Measurements from ENCODE around the gene SRRT.

SRRT gene

GRCh38 chr7:100874577-100875355 lies at the start of gene SRRT:
Gene SRRT, plus strand, starts transcription at chr7:100875103. Its CDS starts 488 bp downstream, at chr7:100875591.
- Mint-ChIP-seq H3K27ac (peak within 1 kb of the TSS; percentile 97), H3K4me3 (peak within 1 kb of the TSS; percentile 97), H3K9me3 (no peaks in the 10 kb centered on the region), H3K4me1 (peaks cover 52% of the 10 kb centered on the region), H3K27me3 (no peaks in the 10 kb centered on the region), H3K36me3 (ENCODE audit: low read depth) (peaks cover 71% of the 10 kb centered on the region)
- ATAC-seq, result peak; percentile 91
- peak; percentile 99 for DNase-seq

GRCh38 chr7:100825215-100825671 lies 49.7 kb upstream of the SRRT start:
- Mint-ChIP-seq H3K27me3 (peaks cover 36% of the 10 kb centered on the region), H3K4me1 (peaks cover 19% of the 10 kb centered on the region), H3K9me3 (no peaks in the 10 kb centered on the region), H3K27ac (no peak overlapping the region), H3K4me3 (no peak overlapping the region), H3K36me3 (ENCODE audit: low read depth) (no peaks in the 10 kb centered on the region)
- ATAC-seq (no peak), DNase-seq (no peak)

- H3K9me3 Mint-ChIP-seq, result no peaks in the 10 kb centered on the region
- peak overlapping the region; percentile 60 for H3K4me3 Mint-ChIP-seq
- no peak overlapping the region for H3K27ac Mint-ChIP-seq
- H3K27me3 Mint-ChIP-seq, result peaks cover 36% of the 10 kb centered on the region
- no peaks in the 10 kb centered on the region for H3K36me3 Mint-ChIP-seq (ENCODE audit: low read depth)
- DNase-seq (no peak), ATAC-seq (no peak)
- peaks cover 19% of the 10 kb centered on the region for H3K4me1 Mint-ChIP-seq
These were observed 49.0 kb upstream of the SRRT start for GRCh38 chr7:100825751-100826513.

- Mint-ChIP-seq H3K27ac (no peak overlapping the region), H3K4me1 (peaks cover 19% of the 10 kb centered on the region), H3K36me3 (ENCODE audit: low read depth) (no peaks in the 10 kb centered on the region), H3K9me3 (no peaks in the 10 kb centered on the region), H3K27me3 (peaks cover 36% of the 10 kb centered on the region), H3K4me3 (peak overlapping the region; percentile 60)
- DNase-seq (no peak), ATAC-seq (peak; percentile 20)
These were observed 48.2 kb upstream of the SRRT start for GRCh38 chr7:100826514-100827329.

- H3K27me3 Mint-ChIP-seq, result peaks cover 36% of the 10 kb centered on the region
- peak; percentile 18 for DNase-seq
- no peaks in the 10 kb centered on the region for H3K9me3 Mint-ChIP-seq
- peak; percentile 41 for ATAC-seq
- peak within 1 kb of the TSS; percentile 71 for H3K4me3 Mint-ChIP-seq
- H3K27ac Mint-ChIP-seq, result no peak within 1 kb of the TSS
- peaks cover 19% of the 10 kb centered on the region for H3K4me1 Mint-ChIP-seq
- no peaks in the 10 kb centered on the region for H3K36me3 Mint-ChIP-seq (ENCODE audit: low read depth)
These were observed 47.3 kb upstream of the SRRT start, which contains the start of gene EPHB4 for GRCh38 chr7:100827330-100828226. Gene EPHB4, minus strand, starts transcription at chr7:100827523. Its CDS starts 493 bp downstream, at chr7:100827030.

DNA sequence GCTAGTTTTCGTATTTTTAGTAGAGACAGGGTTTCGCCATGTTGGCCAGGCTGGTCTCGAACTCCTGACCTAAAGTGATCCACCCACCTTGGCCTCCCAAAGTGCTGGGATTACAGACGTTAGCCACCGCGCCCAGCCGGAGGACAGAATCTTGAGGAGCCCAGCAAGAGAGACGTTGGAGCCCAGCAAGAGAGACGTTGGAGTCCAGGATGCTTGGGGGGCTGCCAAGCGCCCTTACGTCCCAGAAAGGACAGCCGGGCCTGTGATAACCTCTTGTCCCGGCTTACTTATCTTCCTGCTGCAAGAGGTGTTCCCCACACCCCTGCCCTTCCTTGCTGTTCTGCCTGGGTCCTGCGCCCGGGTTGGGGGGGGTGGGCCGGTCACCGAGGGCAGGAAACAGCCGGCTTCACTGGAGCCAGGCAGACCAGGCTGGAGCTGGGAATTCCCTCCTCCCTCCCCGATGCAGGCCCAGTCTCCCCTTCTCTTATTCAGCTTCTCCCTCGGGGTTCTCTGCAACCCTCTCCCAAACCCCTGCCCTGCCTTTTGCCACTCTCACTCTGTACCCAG lies 45.7 kb upstream of the SRRT start:
- Mint-ChIP-seq H3K27me3 (peaks cover 36% of the 10 kb centered on the region), H3K4me3 (no peak overlapping the region)
- no peak for DNase-seq

DNA sequence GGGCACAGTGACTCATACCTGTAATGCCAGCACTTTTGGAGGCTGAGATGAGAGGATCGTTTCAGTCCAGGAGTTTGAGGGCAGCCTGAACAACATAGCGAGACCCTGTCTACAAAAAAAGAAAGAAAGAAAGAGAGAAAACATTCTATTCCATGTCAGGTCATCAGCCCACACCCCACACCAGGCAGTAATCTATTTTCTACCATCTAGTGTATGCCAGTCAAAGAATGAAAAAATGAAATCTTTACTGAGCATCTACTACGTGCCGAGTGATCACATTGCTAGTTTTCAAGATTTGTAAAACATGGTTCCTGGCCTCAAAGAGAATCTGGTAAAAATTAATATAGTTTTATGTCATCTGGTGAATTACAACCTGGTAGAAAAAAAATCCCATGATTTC lies 44.5 kb upstream of the SRRT start:
- Mint-ChIP-seq H3K36me3 (ENCODE audit: low read depth) (no peaks in the 10 kb centered on the region), H3K4me3 (no peak overlapping the region), H3K4me1 (peaks cover 19% of the 10 kb centered on the region), H3K27me3 (peaks cover 34% of the 10 kb centered on the region), H3K9me3 (no peaks in the 10 kb centered on the region), H3K27ac (no peak overlapping the region)
- no peak for ATAC-seq
- DNase-seq, result no peak

More for the DNA sequence above, 45.7 kb upstream of the SRRT start:
- no peak for ATAC-seq
- H3K36me3 Mint-ChIP-seq (ENCODE audit: low read depth), result no peaks in the 10 kb centered on the region
- no peaks in the 10 kb centered on the region for H3K9me3 Mint-ChIP-seq
- H3K4me1 Mint-ChIP-seq, result peaks cover 19% of the 10 kb centered on the region
- no peak overlapping the region for H3K27ac Mint-ChIP-seq

- Mint-ChIP-seq H3K27ac (no peak overlapping the region), H3K36me3 (ENCODE audit: low read depth) (peaks cover under 1% of the 10 kb centered on the region), H3K9me3 (no peaks in the 10 kb centered on the region), H3K4me1 (peaks cover 20% of the 10 kb centered on the region), H3K4me3 (no peak overlapping the region), H3K27me3 (peaks cover 22% of the 10 kb centered on the region)
- no peak for DNase-seq
- ATAC-seq, result no peak
These were observed 42.6 kb upstream of the SRRT start for GRCh38 chr7:100832281-100832633.

DNA sequence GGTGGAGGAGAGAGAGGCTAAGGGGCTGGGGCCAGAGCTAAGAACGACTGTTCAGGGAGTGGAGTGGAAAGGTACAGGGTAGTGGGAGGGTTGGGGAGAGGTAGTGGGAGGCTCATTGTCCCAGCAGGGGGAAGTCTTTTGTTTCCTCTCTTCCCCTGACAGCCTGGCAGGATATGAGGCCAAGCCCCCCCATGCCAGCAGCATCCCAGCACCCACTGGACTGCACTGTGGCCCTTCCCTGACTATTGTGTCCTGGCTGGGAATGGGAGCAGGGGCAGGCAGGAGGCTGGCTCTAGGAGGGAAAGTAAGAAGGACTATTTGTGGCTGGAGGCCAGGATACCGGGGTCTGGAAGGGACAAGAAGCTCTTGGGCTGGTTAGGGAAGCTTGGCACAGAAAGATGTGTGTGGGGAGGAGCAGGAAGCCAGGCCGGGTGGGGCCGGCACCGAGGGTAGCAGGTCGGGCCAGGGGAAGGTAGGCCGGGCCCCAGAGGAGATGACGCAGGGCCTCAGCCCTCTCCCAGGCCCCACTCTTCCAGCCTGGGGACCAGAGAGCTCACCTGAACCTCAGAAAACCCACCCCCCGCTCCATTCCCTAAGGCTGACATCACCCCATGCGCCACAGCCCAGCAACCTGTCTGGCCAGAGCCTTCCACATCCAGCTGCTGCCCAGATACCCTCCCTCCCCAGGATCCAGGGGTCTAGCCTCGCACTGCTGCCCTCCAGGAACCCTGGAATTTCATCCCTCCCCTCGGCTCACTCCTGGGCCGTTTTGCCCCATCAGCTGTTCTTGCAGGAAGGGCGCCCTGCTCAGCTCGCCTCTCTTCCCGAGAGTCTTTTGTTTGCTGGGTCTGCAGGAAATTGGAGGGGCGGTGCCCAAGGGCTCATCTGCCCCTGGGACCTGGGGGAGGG lies 38.7 kb upstream of the SRRT start:
- Mint-ChIP-seq H3K4me3 (peak overlapping the region; percentile 34), H3K4me1 (peaks cover 14% of the 10 kb centered on the region), H3K27ac (peak overlapping the region; percentile 35), H3K9me3 (no peaks in the 10 kb centered on the region), H3K27me3 (no peaks in the 10 kb centered on the region), H3K36me3 (ENCODE audit: low read depth) (peaks cover 2% of the 10 kb centered on the region)
- DNase-seq (no peak), ATAC-seq (no peak)

GRCh38 chr7:100836812-100837098 lies 38.1 kb upstream of the SRRT start:
- H3K9me3 Mint-ChIP-seq, result no peaks in the 10 kb centered on the region
- no peak for ATAC-seq
- peak overlapping the region; percentile 67 for H3K4me3 Mint-ChIP-seq
- H3K27ac Mint-ChIP-seq, result peak overlapping the region; percentile 61
- no peak for DNase-seq
- peaks cover 2% of the 10 kb centered on the region for H3K36me3 Mint-ChIP-seq (ENCODE audit: low read depth)
- no peaks in the 10 kb centered on the region for H3K27me3 Mint-ChIP-seq
- H3K4me1 Mint-ChIP-seq, result peaks cover 14% of the 10 kb centered on the region

DNA sequence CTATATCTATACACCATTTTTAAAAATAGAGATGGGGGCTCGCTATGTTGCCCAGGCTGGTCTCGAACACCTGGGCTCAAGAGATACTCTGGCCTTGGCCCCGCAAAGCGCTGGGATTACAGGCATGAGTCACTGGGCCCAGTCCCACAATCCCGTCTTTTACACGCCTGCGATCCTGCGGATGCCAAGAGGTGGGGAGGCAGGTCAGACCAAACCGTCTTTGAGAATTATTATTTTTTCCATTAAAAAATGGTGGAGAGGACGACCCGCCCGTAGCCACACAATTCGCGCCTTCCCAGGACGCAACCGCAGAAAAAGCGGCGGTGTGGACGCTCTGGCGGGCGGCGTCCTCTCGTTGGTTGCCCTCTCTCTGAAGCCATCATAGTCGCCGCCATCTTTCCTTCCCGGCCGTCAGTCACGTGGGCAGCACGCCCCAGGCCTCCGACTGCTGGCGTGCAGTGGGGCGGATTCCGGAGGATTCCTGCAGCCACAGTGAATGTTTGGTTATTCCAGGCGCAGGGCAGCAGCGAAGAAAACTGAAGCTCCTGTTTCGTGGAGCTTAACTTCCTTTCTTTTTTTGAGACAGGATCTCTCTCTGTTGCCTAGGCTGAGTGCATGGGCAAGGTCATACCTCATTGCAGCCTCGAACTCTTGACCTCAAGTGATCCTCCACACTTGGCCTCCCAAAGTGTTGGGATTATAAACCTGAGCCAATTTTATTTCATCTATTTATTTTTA lies 37.6 kb upstream of the SRRT start:
- Mint-ChIP-seq H3K27me3 (no peaks in the 10 kb centered on the region), H3K9me3 (no peaks in the 10 kb centered on the region), H3K4me1 (peaks cover 14% of the 10 kb centered on the region), H3K36me3 (ENCODE audit: low read depth) (peaks cover 2% of the 10 kb centered on the region), H3K27ac (peak overlapping the region; percentile 61), H3K4me3 (peak overlapping the region; percentile 67)
- ATAC-seq, result peak; percentile 91
- peak; percentile 77 for DNase-seq

DNA sequence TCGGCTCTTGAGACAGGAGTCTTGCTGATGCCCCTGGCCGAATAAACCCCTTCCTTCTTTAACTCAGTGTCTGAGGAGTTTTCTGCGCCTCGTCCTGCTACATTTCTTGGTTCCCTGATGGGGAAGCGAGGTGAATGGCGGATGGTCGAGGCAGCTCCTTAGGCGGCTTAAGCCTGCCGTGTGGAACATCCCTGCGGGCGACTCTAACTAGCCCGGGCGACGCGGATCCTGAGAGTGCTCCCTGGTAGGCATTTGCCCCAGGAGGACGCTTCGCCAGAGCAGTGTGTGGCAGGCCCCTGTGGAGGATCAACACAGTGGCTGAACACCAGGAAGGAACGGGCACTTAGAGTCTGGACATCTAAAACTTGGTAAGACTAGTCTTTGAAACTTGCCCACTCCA lies 35.5 kb upstream of the SRRT start:
- ATAC-seq (no peak), DNase-seq (no peak)
- Mint-ChIP-seq H3K4me3 (no peak overlapping the region), H3K27me3 (no peaks in the 10 kb centered on the region), H3K27ac (no peak overlapping the region), H3K9me3 (no peaks in the 10 kb centered on the region), H3K4me1 (peaks cover 14% of the 10 kb centered on the region), H3K36me3 (ENCODE audit: low read depth) (peaks cover 2% of the 10 kb centered on the region)

Measured in activated naive CD8-positive, alpha-beta T cell treated with anti-CD3 and anti-CD28 coated beads, Interleukin-2, amount 50 U/mL, for 24 hours (primary cell).